NCI-H345 treated with DMSO at 0.1 percent for 48 hours (cell line): ENCODE measurements around the gene CCND1.

Experiments
- DNase-seq: peaks from one replicate; lab custom pipeline; 2025; ENCODE audit not compliant: unreplicated experiment; lab: John Stamatoyannopoulos, UW

Gene CCND1

GRCh38 chr11:69640260-69640994, 529 bp upstream of the CCND1 start:
- DNase-seq, result no peak

GRCh38 chr11:69641681-69642548, 959 bp downstream of the CCND1 start:
- no peak for DNase-seq

GRCh38 chr11:69642549-69642912, 1.6 kb downstream of the CCND1 start:
- DNase-seq, result no peak

- DNase-seq, result peak; percentile 51
These were observed 2.1 kb downstream of the CCND1 start for GRCh38 chr11:69642913-69643632.

- DNase-seq, result no peak
These were observed 2.7 kb downstream of the CCND1 start for GRCh38 chr11:69643646-69644045.

- peak; percentile 12 for DNase-seq
These were observed 3.4 kb downstream of the CCND1 start for GRCh38 chr11:69644071-69644961.

GRCh38 chr11:69644962-69645675, 4.2 kb downstream of the CCND1 start:
- DNase-seq, result no peak

- peak; percentile 5 for DNase-seq
These were observed 5.0 kb downstream of the CCND1 start for GRCh38 chr11:69645801-69646492.

GRCh38 chr11:69646493-69647389, 5.8 kb downstream of the CCND1 start:
- no peak for DNase-seq

- no peak for DNase-seq
These were observed 6.4 kb downstream of the CCND1 start for GRCh38 chr11:69647390-69647748.

GRCh38 chr11:69647761-69648497, 7.0 kb downstream of the CCND1 start:
- DNase-seq, result no peak

GRCh38 chr11:69648679-69649575, 8.0 kb downstream of the CCND1 start:
- no peak for DNase-seq

GRCh38 chr11:69649576-69649900, 8.6 kb downstream of the CCND1 start:
- no peak for DNase-seq

GRCh38 chr11:69650081-69650831, 9.3 kb downstream of the CCND1 start:
- no peak for DNase-seq

- no peak for DNase-seq
These were observed 9.9 kb downstream of the CCND1 start for GRCh38 chr11:69650832-69651344.
